GM12891 (cell line): ENCODE data around the gene SP1.

Experiments used
- PAX5 ChIP-seq: IDR thresholded peaks from 2 replicates; pipeline ENCODE4 v1.6.1; 2011; ENCODE audit warnings: low read length, moderate library complexity, mild to moderate bottlenecking; ENCODE audit not compliant: insufficient read depth, severe bottlenecking
- POLR2A ChIP-seq: IDR thresholded peaks from 2 replicates; pipeline ENCODE4 v1.6.1; 2011; ENCODE audit warnings: low read depth, low read length, control low read depth
- POLR2AphosphoS5 ChIP-seq: IDR thresholded peaks from 2 replicates; pipeline ENCODE4 v1.6.1; 2011; ENCODE audit warnings: low read depth, low read length, control low read depth
- POU2F2 ChIP-seq: IDR thresholded peaks from 2 replicates; pipeline ENCODE4 v1.6.1; 2011; ENCODE audit warnings: low read depth, mild to moderate bottlenecking, control low read depth, low read length, moderate library complexity
- SPI1 ChIP-seq: IDR thresholded peaks from 2 replicates; pipeline ENCODE4 v1.6.1; 2011; ENCODE audit warnings: low read depth, low read length, control low read depth
- TAF1 ChIP-seq: IDR thresholded peaks from 2 replicates; pipeline ENCODE4 v1.6.1; 2011; ENCODE audit warnings: low read depth, low read length, control low read depth

DNA sequence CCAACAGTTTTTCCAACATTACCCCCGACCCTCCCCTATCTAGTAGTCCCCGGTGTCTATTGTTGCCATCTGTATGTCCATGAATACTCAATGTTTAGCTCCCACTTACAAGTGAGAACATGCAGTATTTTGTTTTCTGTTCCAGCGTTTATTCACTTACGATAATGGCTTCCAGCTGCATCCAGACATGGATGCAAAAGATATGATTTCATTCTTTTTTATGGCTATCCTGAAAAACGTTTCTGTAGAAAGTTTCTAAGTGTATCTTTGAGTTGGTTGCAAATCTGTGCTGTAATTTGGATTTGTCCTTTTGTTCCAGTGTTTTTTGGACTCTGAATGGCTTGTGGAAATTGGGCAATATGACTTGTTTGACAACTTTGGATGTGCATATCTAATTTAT, 11.7 kb downstream of the SP1 start:
- TF ChIP-seq POLR2A, result no peak
- no peak for TF ChIP-seq POLR2AphosphoS5
- TF ChIP-seq TAF1, result no peak
- no peak for TF ChIP-seq POU2F2
- TF ChIP-seq PAX5, result no peak
- TF ChIP-seq SPI1, result no peak
